NAMALWA (cell line): Measurements from ENCODE around the gene PEDS1.
"Not testable (repeated sequence)": the region's sequence is repeated elsewhere in the genome, so short reads cannot be mapped to it uniquely, and the experiment has no call there.

Source experiments
- DNase-seq: peaks from one replicate; pipeline ENCODE4 v3.0.0-alpha.2; 2015; ENCODE audit warnings: low spot score

The PEDS1 gene

GRCh38 chr20:50113420-50114224 lies 39.9 kb downstream of the PEDS1 start:
- DNase-seq: peak; percentile 23

GRCh38 chr20:50112512-50113419 lies 40.8 kb downstream of the PEDS1 start, which contains the start of gene UBE2V1:
TSS of gene UBE2V1 (minus strand) at chr20:50113150. CDS start at chr20:50113128, 22 bp downstream.
- DNase-seq: peak; percentile 88

- DNase-seq: no peak
Measured at GRCh38 chr20:50111829-50112495, 41.6 kb downstream of the PEDS1 start.

DNA sequence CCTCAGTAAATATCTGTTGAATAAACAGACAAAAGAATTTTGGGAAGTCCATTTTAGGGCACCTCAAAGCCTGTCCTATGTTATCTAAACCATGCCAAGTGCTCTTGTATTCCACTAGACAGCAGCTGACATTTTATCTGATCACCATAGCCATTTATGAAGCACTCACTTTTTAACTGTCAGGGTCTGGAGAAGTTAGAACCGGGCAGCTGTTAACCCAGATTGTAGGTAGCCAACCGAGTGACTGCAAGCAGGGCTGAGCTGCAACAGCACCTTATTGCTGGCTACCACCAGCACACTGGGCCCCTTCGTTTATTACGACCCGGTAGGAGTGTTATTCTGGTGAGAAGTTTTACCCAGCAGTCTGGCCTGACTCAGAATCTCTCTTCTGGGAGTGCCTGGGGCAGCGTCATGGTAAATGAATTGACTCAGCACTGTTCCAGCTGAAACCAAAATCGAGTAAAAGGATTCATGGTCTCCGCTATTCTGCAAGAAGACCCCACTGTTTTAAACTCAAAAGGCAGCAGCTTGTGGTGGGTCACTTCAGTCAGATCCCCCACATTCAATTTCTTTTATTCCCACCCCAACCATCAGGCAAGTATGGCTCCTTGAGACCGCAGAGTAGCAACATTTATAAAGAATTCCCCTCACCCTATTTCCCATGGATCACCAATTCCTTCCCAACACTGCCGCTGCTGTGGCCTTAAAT lies 42.2 kb downstream of the PEDS1 start:
- no peak for DNase-seq

DNA sequence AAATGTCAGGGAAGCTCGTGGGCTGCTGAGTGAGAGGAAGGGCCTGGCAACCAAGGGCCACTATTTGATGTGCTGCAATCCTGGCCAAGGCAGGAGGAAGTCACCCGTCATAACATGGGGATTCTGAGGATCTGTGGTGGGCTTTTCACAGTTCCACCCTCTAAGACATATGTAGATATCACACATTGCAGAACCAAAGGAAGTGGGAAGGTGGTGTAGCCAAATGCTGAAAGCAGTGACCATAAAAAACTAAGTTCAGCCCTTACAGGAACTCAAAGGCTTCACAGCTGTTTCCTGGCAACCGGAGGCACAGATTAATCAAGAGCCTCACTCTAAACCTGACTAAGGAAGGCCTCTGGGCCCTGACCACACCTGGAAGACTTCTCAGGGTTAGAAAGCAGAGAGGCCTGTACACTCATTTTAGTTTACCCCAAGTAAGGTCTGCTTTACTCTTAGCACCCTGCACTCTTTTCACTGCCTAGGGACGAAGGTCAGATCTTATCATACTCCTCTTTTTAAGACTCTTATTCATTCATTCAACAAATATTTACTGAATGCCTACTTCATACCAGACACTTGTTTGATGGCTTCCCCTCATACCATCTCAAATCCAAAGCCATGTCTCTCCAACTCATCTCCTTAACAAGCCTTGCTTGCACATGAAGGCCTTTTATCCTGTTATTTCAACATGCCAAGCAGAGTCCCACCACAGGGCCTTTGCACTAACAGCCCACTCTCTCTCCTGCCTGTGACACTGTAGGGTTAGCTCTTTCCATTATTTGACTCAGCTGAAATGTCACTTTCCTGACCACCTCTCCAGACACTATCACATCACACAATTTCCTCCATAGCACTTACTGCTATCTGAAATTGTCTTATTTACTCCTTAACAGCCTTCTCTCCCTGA lies 43.1 kb downstream of the PEDS1 start:
- DNase-seq: peak; percentile 69

GRCh38 chr20:50108556-50109235 lies 44.8 kb downstream of the PEDS1 start:
- DNase-seq: no peak

GRCh38 chr20:50107796-50108331 lies 45.7 kb downstream of the PEDS1 start:
- DNase-seq: no peak

- no peak for DNase-seq
Measured at GRCh38 chr20:50107086-50107660, 46.4 kb downstream of the PEDS1 start.

DNA sequence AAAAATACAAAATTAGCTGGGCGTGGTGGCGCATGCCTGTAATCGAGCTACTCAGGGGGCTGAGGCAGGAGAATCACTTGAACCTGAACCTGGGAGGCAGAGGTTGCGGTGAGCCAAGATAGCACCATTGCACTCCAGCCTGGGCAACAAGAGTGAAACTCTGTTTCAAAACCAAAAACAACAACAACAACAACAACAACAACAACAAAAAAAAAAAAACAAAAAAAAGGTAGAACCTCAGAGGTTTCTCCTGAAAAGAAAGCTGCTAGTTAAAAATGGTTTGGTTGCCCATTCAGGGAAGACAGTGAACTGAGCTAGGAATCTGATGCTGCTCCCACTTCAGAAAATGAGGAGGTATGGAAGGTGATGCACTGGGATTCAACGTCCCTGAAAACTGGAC lies 46.9 kb downstream of the PEDS1 start:
- not testable (repeated sequence) for DNase-seq
